ENCODE results near the gene RHOH.
"Not testable (repeated sequence)": the region's sequence is repeated elsewhere in the genome, so short reads cannot be mapped to it uniquely, and the experiment has no call there.

The RHOH gene

DNA sequence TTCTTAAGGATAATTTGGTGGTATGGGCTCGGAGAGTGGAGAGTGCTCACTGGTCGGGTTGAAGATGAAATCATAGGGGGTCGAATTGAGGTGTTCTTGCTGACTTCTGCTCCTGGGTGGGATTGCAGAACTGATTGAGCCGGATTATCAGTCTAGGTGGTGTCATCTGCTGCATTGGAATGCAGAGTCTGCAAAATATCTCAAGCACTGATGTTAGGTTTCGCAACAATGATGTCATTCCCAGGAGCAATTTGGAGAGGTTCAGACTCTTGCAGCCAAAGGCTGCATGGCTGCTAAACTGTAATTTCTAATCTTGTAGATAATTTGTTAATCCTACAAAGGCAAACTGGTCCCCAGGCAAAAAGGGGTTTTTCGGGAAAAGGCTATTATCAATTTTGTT, 67.7 kb downstream of the RHOH start:
- DNase-seq = no peak

DNA sequence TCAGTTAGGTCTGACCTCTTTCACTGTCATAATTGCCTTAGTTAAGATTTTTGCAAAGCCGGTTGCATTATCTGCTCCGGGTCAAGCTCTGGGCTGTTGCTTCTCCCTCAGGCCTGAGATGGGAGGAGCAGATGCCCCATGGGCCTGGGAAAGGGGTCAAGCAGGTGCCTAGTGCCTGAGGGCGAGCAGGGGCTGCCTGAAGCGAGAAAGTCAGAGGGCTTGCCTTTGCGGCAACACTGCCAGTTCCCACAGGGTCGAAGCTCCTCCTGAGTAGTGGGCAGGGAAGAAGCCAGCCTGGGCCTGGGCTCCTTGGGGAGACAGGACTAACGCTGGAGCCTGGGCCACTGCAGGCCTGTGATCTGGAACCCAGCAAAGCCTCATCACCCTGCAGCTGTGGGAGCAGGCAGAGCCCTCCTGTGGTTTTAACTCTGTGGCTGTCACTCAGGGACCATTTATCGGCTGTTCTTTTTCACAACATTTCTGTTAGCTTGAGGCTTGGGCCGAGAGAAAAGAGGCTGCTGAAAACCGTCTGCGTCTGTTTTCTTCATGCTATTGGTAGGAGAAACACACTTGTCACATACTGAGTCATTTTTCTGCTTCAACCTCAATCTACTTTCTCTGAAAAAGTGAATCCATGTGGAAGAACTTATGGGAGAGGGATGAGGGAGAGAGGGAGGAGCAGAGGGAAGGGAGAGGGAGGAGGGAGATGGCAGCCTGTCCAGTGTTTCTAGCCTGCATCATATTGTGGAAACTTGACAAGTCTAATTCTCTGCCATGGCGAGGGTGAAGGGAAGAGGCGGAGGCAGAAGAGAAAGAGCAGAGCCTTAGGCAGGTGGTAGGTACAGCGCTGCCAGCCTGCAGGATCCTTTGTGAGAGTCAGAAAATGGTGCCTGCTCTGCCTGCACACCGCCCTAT, 68.4 kb downstream of the RHOH start:
- DNase-seq = peak in 1 of 2 experiments; percentile 28

DNA sequence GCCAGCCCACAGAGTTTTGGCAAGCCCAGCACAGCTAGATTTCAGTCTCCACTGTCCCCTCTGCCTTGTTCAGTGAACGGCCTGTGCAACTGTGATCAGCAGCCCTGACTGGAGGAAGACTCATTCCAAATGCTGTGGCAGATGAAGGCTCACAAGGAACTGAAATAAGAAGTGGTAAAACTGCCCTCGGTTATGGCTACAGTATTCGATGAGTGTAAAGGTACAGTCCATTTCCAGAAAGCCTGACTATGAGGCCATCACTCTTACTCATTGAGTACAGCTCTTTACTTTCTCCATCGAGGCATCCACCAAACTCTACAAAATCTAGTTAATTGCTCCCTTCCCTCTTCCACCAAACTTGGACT, 69.1 kb downstream of the RHOH start:
- DNase-seq = no peak

DNA sequence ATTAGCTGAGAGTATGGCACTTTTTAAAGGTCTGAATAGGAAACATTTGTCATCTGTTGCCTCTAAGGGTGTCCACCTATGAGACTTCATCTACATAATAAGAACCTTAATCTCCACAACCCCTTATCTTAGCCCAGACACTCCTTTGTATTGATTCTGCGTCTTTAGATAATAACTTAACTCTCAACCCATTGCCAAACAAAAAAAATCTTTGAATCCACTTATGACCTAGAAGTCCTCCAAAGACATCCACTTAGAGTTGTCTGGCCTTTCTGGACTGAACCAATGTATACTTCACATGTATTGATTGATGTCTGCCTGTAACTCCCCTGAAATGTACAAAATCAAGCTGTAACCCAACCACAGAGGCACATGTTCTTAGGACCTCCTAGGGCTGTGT, 72.3 kb downstream of the RHOH start:
- no peak for DNase-seq

DNA sequence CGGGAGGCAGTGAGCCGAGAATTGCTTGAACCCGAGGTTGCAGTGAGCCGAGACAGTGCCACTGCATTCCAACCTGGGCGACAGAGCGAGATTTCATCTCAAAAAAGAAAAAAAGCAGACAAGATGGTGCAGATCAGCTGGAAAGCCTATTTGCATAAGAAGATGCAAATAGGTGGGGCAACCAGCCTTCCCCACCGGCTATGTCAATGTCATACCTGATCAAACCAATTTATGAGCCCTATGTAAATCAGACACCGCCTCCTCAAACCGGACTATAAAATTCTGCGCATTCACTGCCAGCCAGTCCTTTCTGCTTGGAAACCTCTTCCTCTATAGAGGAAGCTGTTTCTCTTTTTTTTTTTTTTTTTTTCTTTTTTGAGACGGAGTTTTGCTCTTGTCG, 73.8 kb downstream of the RHOH start:
- DNase-seq = peak; percentile 77 to 91

DNA sequence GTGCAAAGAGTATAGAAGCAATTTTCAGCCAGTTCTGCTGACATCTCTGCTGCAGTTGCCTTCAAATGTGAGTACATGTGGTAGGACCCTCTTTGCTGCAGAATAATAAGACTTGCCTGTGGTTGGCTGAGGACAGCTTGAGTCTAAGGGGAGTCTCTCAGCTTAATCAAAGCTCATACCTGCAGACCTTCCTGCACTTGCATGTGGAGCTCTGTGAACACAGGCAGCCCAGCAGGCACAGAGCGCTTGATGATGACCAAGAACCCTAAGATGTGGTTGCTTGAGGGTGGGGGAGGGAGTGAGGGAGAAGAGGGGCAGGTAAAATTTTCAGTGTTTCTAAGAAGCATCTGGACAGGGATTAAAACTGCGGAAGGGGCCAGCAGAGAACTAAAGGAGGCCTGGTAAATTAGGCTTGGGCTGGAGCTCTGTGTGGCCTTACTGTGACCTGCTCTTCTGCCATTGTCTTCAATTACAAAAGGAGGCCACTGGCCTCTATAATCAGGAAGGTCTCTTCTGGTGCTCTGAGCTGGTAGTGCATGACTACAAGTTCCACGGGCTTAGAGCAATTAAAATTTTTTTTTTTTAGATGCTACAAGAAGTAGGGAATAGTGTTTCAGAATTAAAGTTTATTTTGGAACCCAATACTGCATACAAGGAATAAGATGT, 78.4 kb downstream of the RHOH start:
- no peak for DNase-seq

DNA sequence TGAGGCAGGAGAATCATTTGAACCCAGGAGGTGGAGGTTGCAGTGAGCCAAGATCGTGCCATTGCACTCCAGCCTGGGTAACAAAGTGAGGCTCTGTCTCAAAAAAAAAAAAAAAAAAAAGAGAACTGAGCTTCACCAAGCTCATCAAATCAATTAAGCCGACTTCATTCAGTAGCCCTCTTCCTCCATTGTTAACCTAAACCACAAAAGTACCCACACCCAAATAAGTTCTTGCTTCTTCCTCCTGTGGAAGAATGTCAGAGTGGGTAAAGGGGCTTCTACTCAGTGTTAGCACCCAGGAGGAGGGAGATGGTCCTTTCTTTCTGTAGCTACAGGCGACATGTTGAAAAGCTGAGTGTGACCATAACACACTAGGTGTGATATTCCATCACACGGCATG, 79.7 kb downstream of the RHOH start:
- no peak for DNase-seq

DNA sequence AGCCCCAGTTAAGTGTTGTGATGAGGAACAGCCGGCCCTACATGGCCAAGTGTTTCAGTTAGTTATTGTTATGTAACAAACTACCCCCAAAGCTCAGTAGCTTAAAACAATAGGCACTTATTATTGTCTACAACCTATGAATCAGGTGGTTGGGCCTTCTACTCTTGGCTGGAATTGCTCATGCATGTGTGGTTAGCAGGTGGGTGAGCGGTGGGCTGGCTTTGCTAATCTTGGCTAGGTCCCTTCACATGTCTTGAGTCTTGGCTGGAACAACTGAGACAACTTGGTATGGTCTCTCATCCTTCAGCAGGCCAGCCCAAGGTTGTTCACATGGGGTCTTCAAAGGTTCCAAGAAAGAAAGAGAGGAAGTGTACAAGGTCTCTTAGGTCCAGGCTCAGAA, 83.8 kb downstream of the RHOH start:
- DNase-seq = no peak

DNA sequence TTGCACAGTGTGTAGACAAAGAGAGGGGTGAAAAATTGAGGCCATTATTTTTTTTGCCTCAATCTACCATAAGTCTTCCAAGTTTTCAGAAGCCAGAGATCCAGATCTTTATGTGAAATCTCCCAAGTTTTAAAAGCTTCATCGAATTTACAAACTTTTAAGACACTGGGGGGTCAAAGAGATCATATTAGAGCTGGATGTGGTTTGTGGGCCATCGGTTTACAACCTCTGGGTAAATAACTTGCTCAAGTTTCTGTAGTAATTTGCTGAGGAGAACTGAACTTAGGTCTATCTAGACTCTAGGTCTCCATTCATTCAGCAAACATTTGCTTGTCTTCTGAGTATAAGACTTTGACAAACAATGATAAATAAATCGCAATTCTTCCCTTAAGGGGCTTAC, 84.3 kb downstream of the RHOH start:
- no peak for DNase-seq

DNA sequence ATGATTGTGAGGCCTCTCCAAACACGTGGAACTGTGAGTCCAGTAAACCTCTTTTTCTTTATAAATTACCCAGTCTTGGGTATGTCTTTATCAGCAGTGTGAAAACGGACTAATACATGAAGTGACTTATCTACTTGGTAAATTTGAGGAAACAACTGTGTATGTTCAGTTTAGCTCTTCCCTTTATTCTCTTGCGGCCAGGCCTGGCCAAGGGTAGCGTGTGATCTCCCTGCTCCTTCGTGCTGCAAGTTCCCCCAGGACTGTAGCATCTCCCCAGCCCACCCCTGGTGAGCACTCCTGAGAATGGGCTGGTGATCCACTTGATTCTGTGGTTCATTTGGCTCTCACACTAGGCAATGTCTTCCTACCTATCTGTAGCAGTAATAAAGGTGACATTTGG, 85.1 kb downstream of the RHOH start:
- no peak for DNase-seq

DNA sequence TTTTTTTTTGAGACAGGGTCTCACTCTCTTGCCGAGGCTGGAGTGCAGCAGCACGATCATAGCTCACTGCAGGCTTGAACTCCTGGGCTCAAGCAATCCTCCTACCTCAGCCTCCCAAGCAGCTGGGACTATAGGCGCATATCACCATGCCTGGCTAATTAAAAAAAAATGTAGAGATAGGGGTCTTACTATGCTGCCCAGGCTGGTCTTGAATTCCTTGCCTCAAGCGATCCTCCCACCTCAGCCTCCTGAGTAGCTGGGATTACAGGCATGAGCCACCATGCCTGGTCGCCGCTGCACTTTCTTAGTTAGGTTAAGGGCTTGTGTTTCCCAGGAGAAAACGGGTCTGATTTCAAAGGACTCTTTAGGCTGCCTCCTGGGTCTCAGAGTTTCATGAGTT, 86.0 kb downstream of the RHOH start:
- DNase-seq = not testable (repeated sequence)

DNA sequence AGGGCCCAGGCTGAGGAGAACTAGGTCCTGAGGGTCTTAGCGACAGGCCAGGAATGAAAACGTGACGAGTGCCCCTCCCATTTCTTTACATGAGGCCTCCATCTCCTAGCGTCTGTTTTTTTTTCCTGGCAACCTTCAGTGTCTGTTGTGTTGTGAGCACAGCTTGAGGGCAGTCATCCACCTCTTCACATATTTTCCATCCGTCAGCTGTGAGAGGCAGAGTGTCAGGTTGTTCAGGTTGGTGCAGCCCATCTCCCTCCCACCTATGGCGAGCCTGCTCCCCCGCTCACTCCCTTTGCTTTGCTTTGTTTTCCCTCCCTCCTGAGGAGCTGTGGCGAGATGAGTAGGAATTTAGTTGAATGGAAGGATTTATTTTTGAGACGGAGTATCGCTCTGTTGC, 86.6 kb downstream of the RHOH start:
- DNase-seq = no peak

DNA sequence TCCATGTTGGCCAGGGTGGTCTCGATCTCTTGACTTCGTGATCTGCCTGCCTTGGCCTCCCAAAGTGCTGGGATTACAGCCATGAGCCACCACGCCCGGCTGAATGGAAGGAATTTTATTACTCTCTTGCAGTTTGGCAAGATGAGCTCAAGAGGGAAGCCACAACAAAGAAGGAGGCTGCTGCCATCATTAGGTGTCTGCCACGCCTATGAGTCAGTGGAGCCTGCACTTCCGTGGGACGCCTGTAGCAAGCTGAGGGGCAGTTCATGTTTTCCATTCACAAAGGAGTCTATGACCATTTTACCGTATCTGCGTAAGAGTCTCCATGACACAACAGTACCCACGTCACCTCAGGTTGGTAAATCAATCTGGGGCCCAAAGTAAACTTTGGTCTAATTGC, 87.1 kb downstream of the RHOH start:
- DNase-seq = no peak

DNA sequence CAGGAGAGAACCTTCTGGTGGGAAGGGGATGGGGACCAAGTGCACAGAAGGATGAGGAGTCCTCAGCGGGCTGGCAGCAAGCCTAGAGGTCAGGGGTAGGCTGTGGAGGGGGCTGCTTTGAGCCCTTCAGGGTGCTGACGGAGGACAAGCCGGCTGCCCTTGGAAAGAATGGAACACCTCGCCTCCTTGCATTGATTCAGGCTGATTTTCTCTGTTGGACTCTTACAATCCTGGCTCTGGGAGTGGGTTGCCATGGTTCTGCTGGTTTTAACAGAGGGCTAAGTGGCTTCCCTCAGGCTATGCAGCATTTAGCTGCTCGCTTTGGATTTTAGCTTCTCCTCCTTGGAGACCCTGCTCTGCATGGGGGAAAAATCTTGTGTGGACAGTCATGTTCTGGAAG, 88.9 kb downstream of the RHOH start:
- no peak for DNase-seq

DNA sequence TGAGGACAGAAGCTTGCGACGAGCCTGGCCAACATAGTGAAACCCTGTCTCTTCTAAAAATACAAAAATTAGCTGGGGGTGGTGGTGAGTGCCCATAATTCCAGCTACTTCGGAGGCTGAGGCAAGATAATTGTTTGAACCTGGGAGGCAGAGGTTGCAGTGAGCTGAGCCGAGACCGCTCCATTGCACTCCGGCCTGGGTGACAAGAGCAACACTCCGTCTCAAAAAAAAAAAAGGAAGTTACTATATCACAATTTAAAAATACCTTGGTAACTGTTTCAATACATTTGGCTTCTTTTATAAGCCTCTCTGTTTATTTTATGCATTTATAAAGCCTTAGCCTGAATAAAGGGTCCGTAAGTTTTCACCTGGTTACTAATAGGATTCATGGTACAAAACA, 91.7 kb downstream of the RHOH start:
- no peak for DNase-seq

DNA sequence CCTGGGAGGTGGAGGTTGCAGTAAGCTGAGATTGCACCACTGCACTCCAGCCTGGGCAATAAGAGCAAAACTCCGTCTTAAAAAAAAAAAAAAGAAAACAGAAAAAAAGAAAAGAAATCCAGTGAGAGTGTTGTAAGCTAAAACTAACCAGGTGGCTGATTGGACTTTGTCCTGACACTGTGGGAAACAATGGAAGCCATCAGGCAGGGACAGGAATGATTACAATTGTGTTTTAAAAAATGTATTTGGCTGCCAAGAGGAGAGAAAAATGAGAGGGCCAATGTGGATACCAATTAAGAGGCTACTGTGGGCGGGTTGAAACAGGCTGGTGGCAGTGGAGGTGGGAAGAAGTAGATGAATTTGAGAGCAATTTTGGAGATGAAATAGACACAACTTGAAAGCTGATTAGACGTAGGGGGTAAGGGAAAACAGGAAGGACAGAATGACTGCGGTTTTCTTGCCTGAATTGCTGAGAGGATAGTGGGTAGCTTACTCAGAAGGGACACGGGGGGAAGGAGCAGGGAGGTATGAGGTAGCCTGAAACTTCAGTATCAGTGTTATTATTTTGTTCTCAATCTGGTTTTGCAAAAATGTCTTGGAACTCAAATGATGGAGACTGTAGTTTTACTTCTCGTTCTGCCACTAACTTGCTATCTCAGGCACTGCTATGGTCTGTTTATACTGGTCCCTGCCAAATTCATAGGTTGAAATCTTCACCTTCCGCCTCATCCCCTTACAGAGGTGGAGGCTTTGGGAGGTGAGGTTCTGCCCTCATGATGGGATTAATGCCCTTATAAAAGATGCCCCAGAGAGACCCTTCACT, 92.7 kb downstream of the RHOH start:
- peak in 1 of 2 experiments; percentile 4 for DNase-seq

DNA sequence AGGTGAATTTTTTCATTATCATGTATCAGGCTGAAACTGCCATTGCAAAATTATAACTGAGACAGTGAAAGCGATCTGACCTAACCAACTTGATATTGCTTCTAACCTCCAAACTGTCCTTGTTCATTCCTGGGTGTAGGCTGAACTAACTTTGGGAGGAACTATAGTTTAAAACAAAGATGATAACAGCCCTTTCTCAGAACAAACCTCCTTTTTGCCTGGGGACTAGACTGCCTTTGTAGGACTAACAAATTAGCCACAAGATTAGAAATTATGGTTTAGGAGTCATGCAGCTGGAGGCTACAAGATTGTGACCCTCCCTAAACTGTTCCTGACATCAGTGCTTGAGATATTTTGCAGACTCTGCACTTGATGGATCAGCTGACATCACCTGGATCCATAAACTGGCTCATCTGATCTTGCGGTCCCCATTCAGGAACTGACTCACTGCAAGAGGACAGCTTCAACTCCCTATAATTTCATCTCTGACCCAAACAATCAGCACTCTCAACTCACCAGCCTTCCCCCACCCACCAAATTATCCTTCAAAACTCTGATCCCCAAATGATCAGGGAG, 93.9 kb downstream of the RHOH start:
- DNase-seq = not testable (repeated sequence)

DNA sequence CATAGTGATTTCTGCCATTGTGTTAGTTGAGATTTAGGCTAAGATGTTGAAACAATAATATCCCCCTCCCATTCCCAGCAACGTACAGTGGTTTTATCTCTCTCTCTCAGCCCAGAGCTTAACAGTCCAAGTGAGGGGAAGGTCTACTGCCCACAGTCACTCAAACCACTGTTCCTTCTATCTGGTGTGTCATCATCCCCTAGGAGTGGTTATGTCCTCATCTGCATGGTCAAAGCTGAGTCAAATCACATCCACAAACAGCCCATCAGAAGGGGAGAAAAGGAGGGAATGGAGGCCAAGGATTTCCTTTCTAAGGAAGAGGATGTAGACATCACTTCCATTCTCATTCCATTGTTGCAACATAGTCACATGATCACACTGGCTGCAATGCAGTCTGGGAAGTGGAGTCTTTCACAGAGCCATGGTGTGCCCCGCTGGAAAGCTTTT, 95.5 kb downstream of the RHOH start:
- DNase-seq = no peak

DNA sequence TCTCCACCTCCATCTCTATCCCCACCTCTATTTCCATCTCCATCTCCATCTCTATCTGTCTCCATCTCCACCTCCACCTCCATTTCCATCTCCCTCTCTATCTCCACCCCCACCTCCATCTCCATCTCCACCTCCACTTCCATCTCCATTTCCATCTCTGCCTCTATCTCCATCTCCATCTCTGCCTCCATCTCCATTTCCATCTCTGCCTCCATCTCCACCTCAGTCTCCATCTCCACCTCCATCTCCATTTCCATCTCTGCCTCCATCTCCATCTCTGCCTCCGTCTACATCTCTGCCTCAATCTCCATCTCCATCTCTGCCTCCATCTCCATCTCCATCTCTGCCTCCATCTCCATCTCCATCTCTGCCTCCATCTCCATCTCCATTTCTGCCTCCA, 97.5 kb downstream of the RHOH start:
- DNase-seq = no peak

DNA sequence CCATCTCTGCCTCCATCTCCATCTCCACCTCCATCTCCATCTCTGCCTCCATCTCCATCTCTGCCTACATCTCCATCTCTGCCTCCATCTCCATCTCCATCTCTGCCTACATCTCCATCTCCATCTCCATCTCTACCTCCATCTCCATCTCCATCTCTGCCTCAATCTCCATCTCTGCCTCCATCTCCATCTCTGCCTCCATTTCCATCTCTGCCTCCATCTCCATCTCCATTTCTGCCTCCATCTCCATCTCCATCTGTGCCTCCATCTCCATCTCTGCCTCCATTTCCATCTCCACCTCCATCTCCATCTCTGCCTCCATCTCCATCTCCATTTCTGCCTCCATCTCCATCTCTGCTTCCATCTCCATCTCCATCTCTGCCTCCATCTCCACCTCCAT, 98.2 kb downstream of the RHOH start:
- DNase-seq = not testable (repeated sequence)

DNA sequence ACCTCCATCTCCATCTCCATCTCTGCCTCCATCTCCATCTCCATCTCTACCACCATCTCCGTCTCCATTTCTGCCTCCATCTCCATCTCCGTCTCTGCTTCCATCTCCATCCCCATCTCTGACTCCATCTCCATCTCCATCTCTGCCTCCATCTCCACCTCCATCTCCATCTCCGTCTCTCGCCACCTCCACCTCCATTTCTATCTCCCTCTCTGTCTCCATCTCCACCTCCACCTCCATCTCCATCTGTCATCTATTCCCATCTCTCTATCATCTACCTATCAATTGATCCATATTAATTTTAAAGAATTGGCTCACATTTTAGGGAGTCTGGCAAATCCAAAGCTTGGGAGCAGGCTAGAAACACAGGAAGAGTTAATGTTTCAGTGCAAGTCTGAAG, 98.7 kb downstream of the RHOH start:
- no peak for DNase-seq
